ENCODE results near the gene CENPB.

DNA sequence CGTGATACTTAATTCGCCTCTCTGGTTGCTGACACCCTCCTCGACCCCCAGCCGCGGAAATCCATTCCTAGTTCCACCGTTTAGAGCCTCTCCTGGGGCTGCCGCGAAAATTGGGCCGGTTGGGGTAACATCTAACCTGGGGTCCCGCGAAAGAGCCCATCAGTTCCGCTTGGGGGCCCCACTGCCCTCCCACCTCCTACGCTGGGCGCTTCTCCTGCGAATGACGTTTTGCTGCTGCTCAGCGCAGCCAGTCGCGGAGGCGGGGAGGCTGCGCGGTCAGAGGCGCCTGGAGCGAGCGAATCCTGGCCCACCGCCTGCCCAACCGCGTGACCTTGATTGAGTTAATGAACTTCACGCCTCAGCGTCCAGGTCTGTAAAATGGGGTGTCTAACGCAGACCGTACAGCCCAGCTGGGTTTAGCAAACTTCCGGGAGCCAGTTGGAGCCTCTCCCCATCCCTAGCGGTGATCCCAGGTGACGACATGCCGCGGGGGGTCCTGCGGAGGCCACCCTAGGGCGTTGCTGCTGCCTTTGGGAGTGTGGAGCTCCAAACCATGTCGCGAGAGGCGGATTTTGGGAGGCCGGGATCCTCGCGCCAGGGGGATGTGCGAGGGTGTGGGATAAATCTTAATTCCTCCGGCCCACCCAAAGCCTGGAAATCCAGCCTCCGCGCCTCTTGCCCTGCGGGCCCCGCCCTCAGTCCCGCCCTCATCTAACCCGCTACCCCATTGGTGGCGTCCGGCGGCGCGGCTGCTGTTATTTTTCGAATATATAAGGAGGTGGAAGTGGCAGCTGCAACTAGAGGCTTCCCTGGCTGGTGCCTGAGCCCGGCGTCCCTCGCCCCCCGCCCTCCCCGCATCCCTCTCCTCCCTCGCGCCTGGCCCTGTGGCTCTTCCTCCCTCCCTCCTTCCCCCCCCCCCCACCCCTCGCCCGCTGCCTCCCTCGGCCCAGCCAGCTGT, 9.2 kb upstream of the CENPB start, which contains the start of gene CDC25B:
- TF ChIP-seq EZH2phosphoT487 (IDR thresholded peaks at IDR 0.05; ENCODE audit: insufficient read depth, low read depth), result no peak
- no peak for TF ChIP-seq EZH2 (IDR thresholded peaks at IDR 0.05; ENCODE audit: insufficient read depth, poor library complexity, severe bottlenecking)

All from GM23248 (cell line).